ENCODE data around the gene AFF3. TPM values are rescaled to one million over a fixed set of nuclear protein-coding genes. Genes with fewer than 3 reads are reported as not detected.

AFF3 gene
- total RNA-seq, 1 experiment from 2014 or later, result not detected

DNA sequence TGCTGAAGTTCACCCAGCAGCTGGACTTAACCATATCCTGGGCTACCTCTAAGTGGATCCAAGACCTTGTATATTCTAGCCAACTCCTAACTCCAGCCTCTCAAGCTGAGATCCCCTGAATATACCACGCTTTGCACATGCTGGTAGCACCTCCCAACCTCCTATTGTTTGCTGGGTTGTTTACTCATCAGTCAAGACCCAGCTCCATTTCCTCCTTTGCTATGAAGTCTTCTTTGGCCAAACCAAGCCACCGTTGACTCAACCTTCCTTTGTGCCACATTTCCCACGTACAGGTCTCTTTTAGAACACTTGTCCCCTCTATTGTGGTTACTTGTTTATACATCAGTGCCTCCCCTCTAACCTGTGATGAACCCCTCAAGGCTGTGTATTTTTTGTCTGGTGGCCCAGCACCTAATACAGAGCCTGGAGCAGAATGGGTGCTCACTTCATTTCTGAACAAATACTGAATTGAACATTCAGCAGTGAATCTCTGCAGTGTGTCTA lies 384.7 kb downstream of the AFF3 start:
- TF ChIP-seq EZH2 (IDR thresholded peaks at IDR 0.05; ENCODE audit: borderline replicate concordance, low read depth, low read length, poor library complexity, severe bottlenecking) (no peak), CTCF (conservative IDR thresholded peaks at IDR 0.05; ENCODE audit: low read depth, low read length) (no peak)
- CTCF ChIA-PET, result no interaction called here
- no peak for DNase-seq (ENCODE audit: low spot score)
- Histone ChIP-seq H3K27ac (ENCODE audit: low read depth, low read length, poor library complexity, severe bottlenecking) (no peak overlapping the region), H3K27me3 (replicated peaks; ENCODE audit: insufficient read depth, low read depth, low read length, poor library complexity) (peaks cover 32% of the 10 kb centered on the region), H3K4me1 (ENCODE audit: insufficient read depth, low read length, poor library complexity, severe bottlenecking) (no peaks in the 10 kb centered on the region), H3K4me3 (ENCODE audit: low read depth, low read length, poor library complexity, severe bottlenecking) (no peak overlapping the region), H3K9me3 (ENCODE audit: low read depth, low read length, poor library complexity, severe bottlenecking) (no peaks in the 10 kb centered on the region), H3K36me3 (ENCODE audit: insufficient read depth, low read length, poor library complexity, severe bottlenecking) (no peaks in the 10 kb centered on the region)
- intact Hi-C loops (cut with micrococcal nuclease; ENCODE audit: unreplicated experiment), result no loop called here
- POLR2A ChIA-PET (ENCODE audit: low non-redundant PET), result no interaction called here
- BruUV-seq (replicated peaks), result no TSS peak

DNA sequence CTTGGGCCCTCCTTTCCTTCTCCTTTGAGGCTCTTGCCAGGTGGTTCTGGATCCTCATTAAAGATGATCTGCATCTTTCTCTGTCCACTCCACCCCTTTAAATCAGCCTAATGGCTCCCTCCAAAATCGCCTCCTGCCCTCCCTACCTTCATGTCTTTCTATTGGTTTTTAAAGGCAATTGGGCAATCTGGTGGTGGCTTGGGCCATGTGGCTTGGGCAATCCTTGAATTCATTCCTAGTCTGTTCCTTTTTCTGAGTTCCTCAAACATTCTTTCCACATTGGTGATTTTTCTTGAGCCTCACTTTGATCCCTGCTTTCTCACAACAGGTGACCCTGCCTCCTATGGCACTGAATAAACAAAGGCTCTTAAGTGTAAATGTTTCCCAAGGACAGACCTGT lies 386.3 kb downstream of the AFF3 start:
- H3K27ac ChIP-seq (ENCODE audit: low read depth, low read length, poor library complexity, severe bottlenecking), result no peak overlapping the region
- BruUV-seq (replicated peaks), result no TSS peak
- peaks cover 25% of the 10 kb centered on the region for H3K27me3 ChIP-seq (replicated peaks; ENCODE audit: insufficient read depth, low read depth, low read length, poor library complexity)
- no peaks in the 10 kb centered on the region for H3K9me3 ChIP-seq (ENCODE audit: low read depth, low read length, poor library complexity, severe bottlenecking)
- H3K36me3 ChIP-seq (ENCODE audit: insufficient read depth, low read length, poor library complexity, severe bottlenecking), result no peaks in the 10 kb centered on the region
- ChIA-PET POLR2A (ENCODE audit: low non-redundant PET) (no interaction called here), CTCF (no interaction called here)
- no peaks in the 10 kb centered on the region for H3K4me1 ChIP-seq (ENCODE audit: insufficient read depth, low read length, poor library complexity, severe bottlenecking)
- H3K4me3 ChIP-seq (ENCODE audit: low read depth, low read length, poor library complexity, severe bottlenecking), result no peak overlapping the region
- TF ChIP-seq CTCF (conservative IDR thresholded peaks at IDR 0.05; ENCODE audit: low read depth, low read length) (no peak), EZH2 (IDR thresholded peaks at IDR 0.05; ENCODE audit: borderline replicate concordance, low read depth, low read length, poor library complexity, severe bottlenecking) (no peak)
- no peak for DNase-seq (ENCODE audit: low spot score)
- intact Hi-C loops (cut with micrococcal nuclease; ENCODE audit: unreplicated experiment), result no loop called here

DNA sequence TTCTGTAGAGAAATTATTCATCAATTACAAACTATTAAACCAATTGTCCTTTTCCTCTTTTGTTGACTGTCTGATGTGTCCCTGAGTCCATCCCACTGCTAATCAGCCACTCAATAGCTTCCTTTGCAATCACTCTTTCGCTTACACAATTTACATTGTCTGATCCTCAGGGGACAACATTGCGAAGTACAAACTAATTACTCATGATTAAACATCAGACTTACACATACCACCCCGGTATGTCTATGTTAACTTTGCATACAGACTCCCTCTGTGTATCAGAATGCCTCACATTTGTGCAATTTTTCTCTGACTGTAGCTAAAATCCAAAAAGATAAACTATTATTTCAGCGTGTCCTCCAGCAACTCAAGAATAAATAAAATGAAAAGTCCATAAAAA lies 388.2 kb downstream of the AFF3 start:
- Histone ChIP-seq H3K36me3 (ENCODE audit: insufficient read depth, low read length, poor library complexity, severe bottlenecking) (no peaks in the 10 kb centered on the region), H3K27me3 (replicated peaks; ENCODE audit: insufficient read depth, low read depth, low read length, poor library complexity) (peaks cover 17% of the 10 kb centered on the region), H3K4me3 (ENCODE audit: low read depth, low read length, poor library complexity, severe bottlenecking) (no peak overlapping the region), H3K4me1 (ENCODE audit: insufficient read depth, low read length, poor library complexity, severe bottlenecking) (no peaks in the 10 kb centered on the region), H3K9me3 (ENCODE audit: low read depth, low read length, poor library complexity, severe bottlenecking) (no peaks in the 10 kb centered on the region), H3K27ac (ENCODE audit: low read depth, low read length, poor library complexity, severe bottlenecking) (no peak overlapping the region)
- no TSS peak for BruUV-seq (replicated peaks)
- CTCF ChIA-PET, result no interaction called here
- intact Hi-C loops (cut with micrococcal nuclease; ENCODE audit: unreplicated experiment), result no loop called here
- TF ChIP-seq CTCF (conservative IDR thresholded peaks at IDR 0.05; ENCODE audit: low read depth, low read length) (no peak), EZH2 (IDR thresholded peaks at IDR 0.05; ENCODE audit: borderline replicate concordance, low read depth, low read length, poor library complexity, severe bottlenecking) (no peak)
- DNase-seq (ENCODE audit: low spot score), result no peak
- POLR2A ChIA-PET (ENCODE audit: low non-redundant PET), result no interaction called here

All from A673 (cell line).